Lower lobe of right lung (tissue), 2 donors: ENCODE data around the gene SLC6A8. TPM values are rescaled to one million over a fixed set of nuclear protein-coding genes. Genes with fewer than 3 reads are reported as not detected.
"Not testable (repeated sequence)": the region's sequence is repeated elsewhere in the genome, so short reads cannot be mapped to it uniquely, and the experiment has no call there.

ENCODE experiments used
- ATAC-seq, 2 donors: fragments of 200-7000 bp; cut with Tn5 transposase; one replicate each; pipeline ENCODE4 v1.9.1; 2020 to 2022; ENCODE audit warnings: mild to moderate bottlenecking in 2 of 2, moderate library complexity in 2 of 2
- DNase-seq: peaks from one replicate; pipeline ENCODE4 v3.0.0-alpha.2; 2020
- H3K27ac ChIP-seq: fragments of 200-600 bp; one replicate; pipeline ENCODE4 v1.8.0; 2022
- H3K27me3 ChIP-seq: fragments of 200-600 bp; one replicate; pipeline ENCODE4 v1.8.0; 2022; ENCODE audit warnings: low read depth
- H3K36me3 ChIP-seq: fragments of 200-600 bp; one replicate; pipeline ENCODE4 v1.8.0; 2022; ENCODE audit warnings: mild to moderate bottlenecking
- H3K4me1 ChIP-seq: fragments of 200-600 bp; one replicate; pipeline ENCODE4 v1.8.0; 2022
- H3K4me3 ChIP-seq: fragments of 200-600 bp; one replicate; pipeline ENCODE4 v1.8.0; 2022; ENCODE audit warnings: mild to moderate bottlenecking
- H3K9me3 ChIP-seq: fragments of 200-600 bp; one replicate; pipeline ENCODE4 v1.8.0; 2022
- CTCF ChIP-seq: fragments of 200-600 bp; IDR thresholded peaks from one replicate; pipeline ENCODE4 v1.8.0; 2022; ENCODE audit warnings: antibody characterized with exemption, mild to moderate bottlenecking
- intact Hi-C: fragments of 100-400 bp; cut with DNase I; formaldehyde crosslinking; loops from one replicate; pipeline ENCODE4 v1.11.0; 2022
- total RNA-seq: library from RNA; stranded (reverse); fragmentation: NEBNext Ultra II Directional; extraction: Animal tissue kit (Norgen Biotek cat#: 25700); gene quantifications from one replicate; pipeline ENCODE4 v1.2.1, GENCODE V29; 2021
- donor health status: DM: no; HTN: yes; CAD: no; lungs with severe emphysema.

SLC6A8 gene
- total RNA-seq, 1 donor from 2014 or later = 7.1 TPM

- ATAC-seq (no peak), DNase-seq (no peak)
- H3K27me3 ChIP-seq = no peaks in the 10 kb centered on the region
- H3K9me3 ChIP-seq = no peaks in the 10 kb centered on the region
- peak overlapping the region; percentile 23 for H3K4me3 ChIP-seq
- no peaks in the 10 kb centered on the region for H3K4me1 ChIP-seq
- H3K27ac ChIP-seq = no peak overlapping the region
- no peaks in the 10 kb centered on the region for H3K36me3 ChIP-seq
- TF ChIP-seq CTCF = no peak
- intact Hi-C loops = no loop called here
Measured at GRCh38 chrX:153688911-153689590, 1.3 kb downstream of the SLC6A8 start.

- Histone ChIP-seq H3K27me3 (no peaks in the 10 kb centered on the region), H3K4me1 (no peaks in the 10 kb centered on the region), H3K4me3 (no peak overlapping the region), H3K27ac (no peak overlapping the region), H3K36me3 (no peaks in the 10 kb centered on the region), H3K9me3 (no peaks in the 10 kb centered on the region)
- DNase-seq (no peak), ATAC-seq (no peak)
- intact Hi-C loops = no loop called here
- TF ChIP-seq CTCF = no peak
Measured at GRCh38 chrX:153689654-153690465, 2.1 kb downstream of the SLC6A8 start.

GRCh38 chrX:153690466-153690865, 2.7 kb downstream of the SLC6A8 start:
- TF ChIP-seq CTCF = no peak
- Histone ChIP-seq H3K4me1 (no peaks in the 10 kb centered on the region), H3K27ac (no peak overlapping the region), H3K27me3 (no peaks in the 10 kb centered on the region), H3K36me3 (no peaks in the 10 kb centered on the region), H3K4me3 (no peak overlapping the region), H3K9me3 (no peaks in the 10 kb centered on the region)
- intact Hi-C loops = no loop called here
- no peak for DNase-seq
- no peak for ATAC-seq

- H3K9me3 ChIP-seq, H3K4me1 ChIP-seq, H3K36me3 ChIP-seq, intact Hi-C loops, DNase-seq, H3K4me3 ChIP-seq, H3K27me3 ChIP-seq, ATAC-seq, H3K27ac ChIP-seq: not testable (repeated sequence)
Measured at GRCh38 chrX:153691032-153691827, 3.5 kb downstream of the SLC6A8 start.

- TF ChIP-seq CTCF = no peak
- intact Hi-C loops = no loop called here
- ATAC-seq (no peak), DNase-seq (no peak)
- no peaks in the 10 kb centered on the region for H3K4me1 ChIP-seq
- H3K27ac ChIP-seq = no peak overlapping the region
- no peaks in the 10 kb centered on the region for H3K27me3 ChIP-seq
- H3K9me3 ChIP-seq = no peaks in the 10 kb centered on the region
- H3K36me3 ChIP-seq = no peaks in the 10 kb centered on the region
- H3K4me3 ChIP-seq = no peak overlapping the region
Measured at GRCh38 chrX:153692003-153692402, 4.3 kb downstream of the SLC6A8 start.
